Keratinocyte (primary cell): ENCODE results near the gene C11orf24. TPM values are rescaled to one million over a fixed set of nuclear protein-coding genes. Genes with fewer than 3 reads are reported as not detected.

Source experiments
- DNase-seq: peaks from one replicate; pipeline ENCODE4 v3.0.0-alpha.2; 2011; ENCODE audit warnings: low read depth, missing footprints, low spot score
- FAIRE-seq: peaks from 2 replicates; lab custom pipeline; 2011; peaks lifted over from hg19 to GRCh38; lab: Jason Lieb, UNC
- H2AFZ ChIP-seq: 2 replicates; pipeline ENCODE4 v1.6.0; 2012; ENCODE audit warnings: low read length, control low read depth, inconsistent platforms; ENCODE audit not compliant: control insufficient read depth
- H3K27ac ChIP-seq: 2 replicates; pipeline ENCODE4 v1.5.1; 2011; ENCODE audit warnings: low read length; ENCODE audit not compliant: control insufficient read depth, insufficient read depth
- H3K27me3 ChIP-seq: 3 replicates; pipeline ENCODE4 v1.6.0; 2011; ENCODE audit warnings: low read length; ENCODE audit not compliant: control insufficient read depth, insufficient read depth; ENCODE audit errors: extremely low read depth
- H3K36me3 ChIP-seq, 2 experiments: 2 replicates in 1 of 2; 3 replicates in 1 of 2; pipeline ENCODE4 v1.5.1; 2011; ENCODE audit warnings: low read length in 2 of 2, mild to moderate bottlenecking in 1 of 2; ENCODE audit not compliant: control insufficient read depth in 2 of 2, insufficient read depth in 2 of 2; ENCODE audit errors: extremely low read depth in 1 of 2
- H3K4me1 ChIP-seq: 3 replicates; pipeline ENCODE4 v1.5.1; 2011; ENCODE audit warnings: low read length; ENCODE audit not compliant: control insufficient read depth, insufficient read depth; ENCODE audit errors: extremely low read depth
- H3K4me2 ChIP-seq: 3 replicates; pipeline ENCODE4 v1.6.0; 2011; ENCODE audit warnings: low read depth, low read length; ENCODE audit not compliant: control insufficient read depth, insufficient read depth; ENCODE audit errors: extremely low read depth
- H3K4me3 ChIP-seq, 3 experiments: fragments of 200-600 bp in 1 of 3; sonication (generic) in 1 of 3; 2 replicates in 2 of 3; 3 replicates in 1 of 3; pipeline ENCODE4 v1.5.1; 2011 to 2016; ENCODE audit warnings: low read length in 3 of 3, mild to moderate bottlenecking in 3 of 3, control low read depth in 2 of 3, inconsistent platforms in 1 of 3, low read depth in 1 of 3, mixed read lengths in 1 of 3, mixed run types in 1 of 3, moderate library complexity in 1 of 3; ENCODE audit not compliant: control insufficient read depth in 2 of 3, insufficient read depth in 2 of 3; ENCODE audit errors: extremely low read depth in 1 of 3
- H3K79me2 ChIP-seq: 2 replicates; pipeline ENCODE4 v1.6.0; 2012; ENCODE audit warnings: low read length; ENCODE audit not compliant: control insufficient read depth, insufficient read depth
- H3K9ac ChIP-seq: 3 replicates; pipeline ENCODE4 v1.6.0; 2011; ENCODE audit warnings: low read length; ENCODE audit not compliant: control insufficient read depth, insufficient read depth; ENCODE audit errors: extremely low read depth
- H3K9me1 ChIP-seq: 3 replicates; pipeline ENCODE4 v1.6.0; 2011; ENCODE audit warnings: low read length; ENCODE audit not compliant: control insufficient read depth, insufficient read depth; ENCODE audit errors: extremely low read depth
- H3K9me3 ChIP-seq: 2 replicates; pipeline ENCODE4 v1.5.1; 2012; ENCODE audit warnings: low read depth, low read length; ENCODE audit not compliant: control insufficient read depth
- H4K20me1 ChIP-seq: 3 replicates; pipeline ENCODE4 v1.6.0; 2011; ENCODE audit warnings: low read length; ENCODE audit not compliant: control insufficient read depth, insufficient read depth; ENCODE audit errors: extremely low read depth
- EZH2 ChIP-seq: IDR thresholded peaks from one replicate; pipeline ENCODE4 v1.6.1; 2012; ENCODE audit warnings: inconsistent platforms, mild to moderate bottlenecking, low read length, moderate library complexity
- dilution Hi-C: fragments of 300-500 bp; cut with MboI; formaldehyde crosslinking; loops from one replicate; pipeline ENCODE4 v1.7.0; 2020; ENCODE audit warnings: low sequenced_read_pairs; ENCODE audit not compliant: extremely low pct_ligation_motif_present
- polyA plus RNA-seq, 5 experiments: library from polyadenylated mRNA; depleted of rRNA in 3 of 5; stranded (reverse) in 3 of 5; stranded (forward) in 1 of 5; unstranded in 1 of 5; fragments of >200 nt; gene quantifications; 1 replicate in 1 of 5; 2 replicates in 3 of 5; 3 replicates in 1 of 5; pipeline versions ENCODE4 v1.2.1 to v1.2.3, GENCODE V29; 2011 to 2012; ENCODE audit warnings: missing spikeins in 2 of 5, low read depth in 1 of 5, low replicate concordance in 1 of 5
- TF ChIP-seq, protein P1 (sequence below), 3 experiments: IDR thresholded peaks in 1 of 3; conservative IDR thresholded peaks in 1 of 3; optimal IDR thresholded peaks in 1 of 3; 2 replicates in 2 of 3; 3 replicates in 1 of 3; pipeline versions ENCODE3 to v1.5.1; 2011; ENCODE audit warnings: low read length in 3 of 3, mild to moderate bottlenecking in 3 of 3, moderate library complexity in 2 of 3, control low read depth in 1 of 3, inconsistent platforms in 1 of 3; ENCODE audit not compliant: insufficient read depth in 2 of 3; ENCODE audit errors: extremely low read depth in 1 of 3

The C11orf24 gene
- polyA plus RNA-seq, 1 donor (not counting 4 experiments of a cell fraction or from before 2014, with no cell fraction given), result 28.4 TPM

DNA sequence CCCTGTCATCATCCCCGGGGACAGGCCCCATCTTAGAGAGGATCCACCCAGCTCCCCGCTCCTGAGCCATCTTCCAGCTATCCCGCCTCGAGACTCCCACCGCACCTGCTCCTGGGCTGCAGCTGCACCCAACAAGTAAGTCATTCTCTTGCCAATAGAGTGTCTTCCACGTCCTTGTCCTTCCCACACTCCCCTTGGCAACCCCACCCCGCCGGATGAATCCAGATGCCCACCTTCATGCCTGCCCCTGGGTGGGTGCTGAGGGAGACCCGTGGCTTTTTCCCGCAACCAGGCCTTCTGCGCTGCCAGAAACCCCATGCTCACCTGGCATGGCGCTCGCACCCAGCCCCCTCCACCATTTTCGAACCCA, 11.1 kb upstream of the C11orf24 start:
- Histone ChIP-seq H3K27me3 (no peaks in the 10 kb centered on the region), H4K20me1 (no peaks in the 10 kb centered on the region), H3K27ac (peak overlapping the region; percentile 48), H3K4me1 (peaks cover 22% of the 10 kb centered on the region), H3K79me2 (no peaks in the 10 kb centered on the region), H3K4me3 (no peak overlapping the region), H3K36me3 (no peaks in the 10 kb centered on the region), H3K4me2 (peak overlapping the region; percentile 87), H3K9me1 (no peaks in the 10 kb centered on the region), H3K9me3 (no peaks in the 10 kb centered on the region), H3K9ac (no peak overlapping the region), H2AFZ (no peak overlapping the region)
- dilution Hi-C loops, result no loop called here
- no peak for TF ChIP-seq EZH2
- TF ChIP-seq, protein P1, sequence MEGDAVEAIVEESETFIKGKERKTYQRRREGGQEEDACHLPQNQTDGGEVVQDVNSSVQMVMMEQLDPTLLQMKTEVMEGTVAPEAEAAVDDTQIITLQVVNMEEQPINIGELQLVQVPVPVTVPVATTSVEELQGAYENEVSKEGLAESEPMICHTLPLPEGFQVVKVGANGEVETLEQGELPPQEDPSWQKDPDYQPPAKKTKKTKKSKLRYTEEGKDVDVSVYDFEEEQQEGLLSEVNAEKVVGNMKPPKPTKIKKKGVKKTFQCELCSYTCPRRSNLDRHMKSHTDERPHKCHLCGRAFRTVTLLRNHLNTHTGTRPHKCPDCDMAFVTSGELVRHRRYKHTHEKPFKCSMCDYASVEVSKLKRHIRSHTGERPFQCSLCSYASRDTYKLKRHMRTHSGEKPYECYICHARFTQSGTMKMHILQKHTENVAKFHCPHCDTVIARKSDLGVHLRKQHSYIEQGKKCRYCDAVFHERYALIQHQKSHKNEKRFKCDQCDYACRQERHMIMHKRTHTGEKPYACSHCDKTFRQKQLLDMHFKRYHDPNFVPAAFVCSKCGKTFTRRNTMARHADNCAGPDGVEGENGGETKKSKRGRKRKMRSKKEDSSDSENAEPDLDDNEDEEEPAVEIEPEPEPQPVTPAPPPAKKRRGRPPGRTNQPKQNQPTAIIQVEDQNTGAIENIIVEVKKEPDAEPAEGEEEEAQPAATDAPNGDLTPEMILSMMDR (optimal IDR thresholded peaks at IDR 0.05 in 1 of 3, IDR thresholded peaks at IDR 0.05 in 1 of 3, conservative IDR thresholded peaks at IDR 0.05 in 1 of 3; ENCODE audit: extremely low read depth in 1 of 3, insufficient read depth in 2 of 3, low read length in 3 of 3), result no peak
- DNase-seq (no peak), FAIRE-seq (no peak)

DNA sequence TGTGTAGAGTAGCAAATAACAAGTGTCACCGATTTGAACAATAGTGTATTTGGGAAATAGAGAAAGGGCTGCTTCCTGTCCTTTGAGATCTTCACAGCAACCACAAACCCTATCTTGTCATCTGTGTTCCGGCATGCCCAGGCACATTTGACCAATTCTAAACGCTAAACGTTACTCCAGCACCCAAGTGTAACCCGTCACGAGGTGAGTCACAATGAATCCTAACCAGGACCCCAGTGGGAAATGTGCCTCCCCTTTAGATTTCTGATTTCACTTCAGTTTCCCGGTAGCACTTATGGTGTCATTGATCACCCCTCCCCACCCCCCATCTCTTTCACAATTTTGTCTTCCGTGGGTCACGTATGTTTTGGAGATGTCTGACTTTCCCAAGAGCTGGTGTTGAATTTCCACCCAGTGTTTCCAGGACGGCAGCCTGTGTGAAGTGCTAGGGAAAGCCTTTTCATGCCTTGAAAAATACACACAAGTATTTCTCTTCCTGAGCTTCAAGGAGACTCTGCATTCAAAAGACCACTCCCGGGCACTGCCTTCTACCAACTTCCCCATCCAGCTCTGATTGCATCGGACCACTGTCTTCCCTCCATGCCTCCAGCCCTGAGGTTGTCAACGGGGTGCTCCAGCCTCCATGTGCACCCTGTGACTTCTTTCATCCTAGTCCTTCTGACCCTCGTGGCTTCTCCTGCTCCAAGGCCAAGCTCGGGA, 10.5 kb upstream of the C11orf24 start:
- Histone ChIP-seq H4K20me1 (no peaks in the 10 kb centered on the region), H3K4me2 (peak overlapping the region; percentile 87), H3K79me2 (no peaks in the 10 kb centered on the region), H3K9ac (peak overlapping the region; percentile 18), H3K36me3 (no peaks in the 10 kb centered on the region), H3K4me3 (peak overlapping the region in 1 of 3 experiments; percentile 27), H3K27me3 (no peaks in the 10 kb centered on the region), H3K9me1 (no peaks in the 10 kb centered on the region), H2AFZ (no peak overlapping the region), H3K9me3 (no peaks in the 10 kb centered on the region), H3K4me1 (peaks cover 22% of the 10 kb centered on the region), H3K27ac (peak overlapping the region; percentile 48)
- TF ChIP-seq EZH2, result no peak
- TF ChIP-seq, protein P1 (optimal IDR thresholded peaks at IDR 0.05 in 1 of 3, IDR thresholded peaks at IDR 0.05 in 1 of 3, conservative IDR thresholded peaks at IDR 0.05 in 1 of 3; ENCODE audit: extremely low read depth in 1 of 3, insufficient read depth in 2 of 3, low read length in 3 of 3), result no peak
- FAIRE-seq (peak; percentile 87), DNase-seq (peak; percentile 53)
- dilution Hi-C loops, result no loop called here
